Middle frontal gyrus (tissue), 1 donor: ENCODE results near the gene ADAMTS13.

Experiments
- DNase-seq: peaks from one replicate; pipeline ENCODE4 v3.0.0-alpha.2; 2015; ENCODE audit warnings: low spot score; ENCODE audit errors: extremely low spot score

ADAMTS13 gene

DNA sequence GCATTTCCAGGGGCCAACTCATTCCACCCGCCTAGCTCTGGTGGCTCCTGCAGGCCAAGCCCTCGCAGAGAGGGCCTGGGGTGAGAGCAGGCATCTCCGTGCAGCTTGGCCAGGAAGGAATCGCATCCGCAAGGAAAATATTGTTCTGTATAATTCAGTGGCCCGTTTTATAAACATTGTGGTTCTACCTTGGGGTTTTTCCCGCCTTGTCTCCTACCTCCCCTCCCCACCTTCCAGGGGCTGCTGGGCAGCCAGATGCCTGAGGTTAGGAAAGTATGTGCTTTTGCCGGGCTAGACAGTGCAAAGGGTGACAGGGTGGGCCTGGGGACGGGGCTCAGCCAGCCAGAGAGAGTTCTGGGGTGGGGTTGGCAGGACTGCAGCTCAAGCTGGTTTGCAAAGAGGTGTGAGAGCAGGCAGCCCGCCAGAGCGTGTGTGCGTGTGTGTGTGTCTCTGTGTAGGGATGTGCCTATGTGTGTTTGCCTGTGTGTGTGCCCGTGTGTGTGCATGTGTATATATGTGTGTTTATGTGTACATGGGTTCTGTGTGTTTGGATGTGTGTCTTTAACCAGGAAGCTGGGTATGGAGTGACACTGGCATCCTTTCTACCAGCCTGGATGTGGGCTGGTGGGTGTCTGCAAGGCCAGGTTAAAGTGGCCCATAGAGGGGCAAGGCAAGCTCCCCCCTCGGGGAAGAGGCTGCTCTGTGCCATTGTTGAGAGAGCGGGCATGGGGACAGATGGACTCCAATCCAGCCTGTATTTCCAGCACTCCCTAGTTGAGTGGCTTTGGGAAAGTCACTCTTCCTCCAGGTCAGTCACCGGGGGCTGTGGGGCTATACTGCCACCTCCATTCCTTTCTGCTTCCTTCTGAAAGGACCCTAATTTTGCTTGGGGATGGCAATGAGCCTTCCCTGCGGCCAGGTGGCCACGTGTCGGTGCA is 67.4 kb downstream of the ADAMTS13 start:
- no peak for DNase-seq

DNA sequence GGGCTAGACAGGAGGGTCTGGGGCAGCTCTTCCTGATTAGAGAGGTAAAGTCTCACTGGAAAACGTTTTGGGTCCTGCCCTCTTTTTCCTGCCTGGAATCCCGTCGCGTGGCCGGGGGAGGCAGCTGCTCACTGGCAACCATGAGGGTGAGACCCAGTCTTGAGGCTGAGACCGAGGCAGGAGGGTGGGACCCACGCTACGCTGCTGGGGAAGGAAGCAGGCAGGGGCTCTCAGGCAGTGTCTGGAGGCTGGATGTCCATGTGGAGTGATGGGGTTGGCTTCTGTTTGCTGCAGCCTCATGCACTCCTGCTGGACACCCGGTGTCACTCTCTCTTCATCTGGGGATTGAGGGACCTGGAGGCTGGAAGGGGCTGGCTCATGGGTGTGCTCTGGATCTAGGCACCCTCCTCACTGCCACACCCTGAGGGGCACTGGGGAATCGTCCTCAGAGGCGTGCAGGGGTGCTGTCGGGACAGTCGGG is 68.1 kb downstream of the ADAMTS13 start:
- no peak for DNase-seq

DNA sequence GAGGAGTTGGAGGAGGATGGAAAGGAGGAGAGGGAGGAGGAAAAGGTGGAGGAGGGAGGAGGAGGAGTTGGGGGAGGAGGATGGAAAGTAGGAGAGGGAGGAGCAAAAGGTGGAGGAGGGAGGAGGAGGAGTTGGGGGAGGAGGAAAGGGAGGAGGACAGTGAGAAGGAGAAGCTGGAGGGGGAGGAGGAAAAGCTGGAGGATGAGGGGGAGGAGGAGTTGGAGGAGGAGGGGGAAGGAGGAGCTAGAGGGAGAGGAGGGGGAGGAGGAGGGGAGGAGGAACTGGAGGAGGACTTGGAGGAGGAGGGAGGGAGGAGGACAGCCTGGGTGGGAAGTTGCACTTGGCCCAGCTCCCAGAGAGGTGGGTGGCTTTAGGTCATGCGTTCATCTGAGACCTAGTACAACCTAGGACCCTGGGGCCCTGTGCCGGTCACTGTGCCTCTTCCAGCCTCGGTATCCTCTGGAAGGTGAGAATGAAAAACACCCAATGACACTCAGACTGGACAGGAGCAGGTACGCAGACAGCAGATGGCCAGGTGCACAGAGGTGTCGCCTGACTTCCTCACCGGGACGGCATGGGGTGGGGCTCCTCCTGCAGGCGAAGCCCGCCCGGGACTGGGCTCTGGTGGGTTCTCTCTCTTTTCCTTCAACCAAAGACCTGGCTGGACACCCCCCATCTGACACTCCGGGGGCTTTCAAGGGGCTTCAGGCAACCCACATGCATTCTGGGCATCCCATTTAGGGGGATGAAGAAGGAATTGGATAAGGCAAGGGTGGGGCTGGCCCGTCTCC is 68.9 kb downstream of the ADAMTS13 start:
- no peak for DNase-seq

DNA sequence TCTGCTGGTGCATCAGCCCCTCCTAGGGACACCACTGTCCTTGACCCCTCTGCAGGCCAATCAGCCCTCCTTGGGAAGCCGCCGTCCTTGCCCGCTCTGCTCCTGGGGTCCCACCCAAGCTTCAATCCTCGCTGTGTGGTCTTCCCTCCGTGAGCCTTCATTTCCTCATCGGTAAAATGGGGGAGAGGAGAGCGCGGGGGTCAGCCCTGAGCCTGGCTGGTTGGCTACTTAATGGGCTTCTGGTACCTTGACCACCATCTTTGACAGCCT is 69.4 kb downstream of the ADAMTS13 start:
- DNase-seq: no peak

DNA sequence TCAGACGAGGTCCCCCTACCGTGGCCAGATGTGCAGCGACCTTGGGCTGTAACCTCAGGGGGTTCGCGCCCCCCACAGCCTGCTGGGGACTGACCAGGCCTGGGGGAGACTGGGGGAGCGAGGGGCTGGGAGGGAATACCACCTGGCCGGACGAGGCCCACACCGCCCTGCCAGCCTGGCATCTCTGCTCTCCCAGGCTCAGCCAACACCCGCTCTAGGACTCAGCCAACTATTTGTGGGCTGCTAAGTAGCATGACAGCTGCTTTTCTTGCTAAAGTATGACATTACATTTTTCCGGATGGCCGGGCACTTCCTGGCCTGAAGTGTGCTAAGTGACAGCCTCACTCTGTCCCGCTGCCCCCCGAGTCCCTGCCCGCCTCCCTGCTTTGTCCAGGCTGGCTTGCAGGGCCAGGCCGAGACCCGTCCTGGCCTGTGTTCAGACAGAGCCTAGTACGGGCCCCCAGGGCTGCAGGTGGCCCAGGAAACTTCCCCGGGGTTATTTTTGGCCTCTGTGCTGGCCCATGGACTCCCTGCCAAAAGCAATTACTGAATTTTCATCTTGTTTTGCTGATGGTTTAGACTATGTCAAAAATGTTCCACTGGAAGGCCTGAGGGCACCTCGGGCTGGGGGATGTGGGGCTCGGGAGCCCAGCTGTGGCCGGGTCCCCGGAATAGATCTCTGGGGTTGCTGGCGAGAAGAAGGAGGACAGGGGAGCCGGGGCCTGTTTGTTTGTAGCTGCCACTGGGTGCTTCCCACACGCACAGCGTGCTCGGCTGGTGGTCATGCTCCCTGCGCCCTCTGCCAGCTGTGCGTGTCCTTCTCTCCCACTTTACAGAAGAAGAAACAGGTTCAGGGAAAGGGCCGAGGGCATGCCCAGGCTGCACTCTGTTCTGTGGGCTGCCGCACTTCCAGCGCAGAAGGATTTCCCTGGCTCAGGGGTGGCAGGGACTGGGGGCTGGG is 70.2 kb downstream of the ADAMTS13 start:
- DNase-seq: no peak

DNA sequence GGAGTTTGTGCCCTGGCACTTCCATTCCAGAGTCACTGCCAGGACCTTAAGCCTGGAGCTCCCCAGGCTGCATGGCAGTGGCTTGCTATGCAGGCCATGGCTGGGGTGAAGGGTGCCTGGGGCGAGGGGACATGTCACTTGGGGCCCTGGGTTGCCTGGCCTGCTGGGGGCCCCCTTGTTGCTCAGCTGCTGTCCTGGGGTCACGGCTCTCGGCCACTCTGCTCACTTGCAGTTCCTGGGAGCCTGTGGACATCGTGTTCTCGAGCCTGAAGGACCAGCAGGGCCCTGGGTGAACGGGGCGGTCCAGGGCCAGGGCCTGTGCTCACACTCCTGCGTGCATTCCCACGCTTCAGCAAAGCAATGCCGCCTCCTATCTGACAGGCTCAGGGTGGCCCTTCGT is 71.3 kb downstream of the ADAMTS13 start:
- DNase-seq: no peak

DNA sequence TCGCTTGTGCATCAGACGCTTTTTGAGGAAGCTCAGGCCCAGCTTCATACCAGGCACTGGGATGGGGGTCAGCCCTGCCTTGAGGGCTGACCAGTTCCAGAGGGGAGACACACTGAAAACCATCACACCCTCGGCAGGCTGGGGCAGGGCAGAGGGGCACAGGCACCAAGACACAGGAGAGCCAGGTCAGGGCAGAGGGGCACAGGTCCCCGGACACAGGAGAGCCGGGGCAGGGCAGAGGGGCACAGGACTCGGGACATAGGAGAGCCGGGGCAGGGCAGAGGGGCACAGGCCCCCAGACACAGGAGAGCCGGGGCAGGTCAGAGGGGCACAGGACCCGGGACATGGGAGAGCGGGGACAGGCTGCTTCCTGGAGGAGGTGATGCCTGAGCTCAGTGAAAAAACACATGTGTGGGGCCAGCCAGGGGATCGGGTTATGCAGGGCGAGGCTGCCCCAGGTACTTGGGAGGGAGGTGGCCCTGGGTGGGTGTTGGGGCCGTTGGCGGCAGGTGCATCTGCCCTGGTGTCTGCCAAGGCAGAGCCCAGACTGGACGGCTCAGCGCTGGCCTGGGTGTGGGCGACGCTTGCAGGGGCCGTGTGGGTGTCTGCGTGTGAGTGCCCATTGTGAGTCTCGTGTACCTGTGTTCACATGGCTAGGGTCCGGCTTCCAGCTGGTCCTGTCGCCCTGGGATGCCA is 71.8 kb downstream of the ADAMTS13 start:
- no peak for DNase-seq

DNA sequence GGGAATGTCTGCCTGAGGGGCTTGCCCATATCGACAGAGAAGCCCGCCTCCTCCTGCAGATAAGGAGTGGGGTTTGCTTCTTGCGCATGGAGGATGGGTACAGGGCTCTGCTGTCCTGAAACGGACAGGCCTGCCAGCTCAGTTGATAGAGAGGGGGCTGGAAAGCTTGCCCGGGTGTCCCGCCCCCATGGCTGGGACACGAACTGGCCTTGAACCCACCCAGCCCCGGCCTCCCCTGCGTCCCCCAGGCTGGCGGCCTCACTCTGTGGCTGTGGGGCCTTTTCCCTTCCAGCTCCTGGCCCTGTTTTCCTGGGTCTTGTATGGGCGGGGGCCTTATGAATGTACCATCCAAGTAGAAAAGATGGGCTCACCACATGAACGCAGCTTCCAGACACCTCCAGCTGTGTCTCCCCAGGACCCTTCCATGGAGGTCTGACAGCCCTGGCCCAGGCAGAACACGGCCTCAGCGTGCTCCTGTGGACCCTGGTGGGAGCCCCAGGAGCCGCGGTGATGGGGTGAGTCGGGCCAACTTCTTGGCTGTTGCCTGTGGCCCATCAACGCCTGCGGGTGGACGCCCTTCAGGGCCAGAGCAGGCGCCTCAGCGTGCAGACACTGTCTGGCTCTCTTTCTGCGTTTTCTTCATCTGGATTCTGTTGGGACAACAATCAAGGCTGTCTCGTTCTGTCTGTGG is 72.6 kb downstream of the ADAMTS13 start:
- no peak for DNase-seq

DNA sequence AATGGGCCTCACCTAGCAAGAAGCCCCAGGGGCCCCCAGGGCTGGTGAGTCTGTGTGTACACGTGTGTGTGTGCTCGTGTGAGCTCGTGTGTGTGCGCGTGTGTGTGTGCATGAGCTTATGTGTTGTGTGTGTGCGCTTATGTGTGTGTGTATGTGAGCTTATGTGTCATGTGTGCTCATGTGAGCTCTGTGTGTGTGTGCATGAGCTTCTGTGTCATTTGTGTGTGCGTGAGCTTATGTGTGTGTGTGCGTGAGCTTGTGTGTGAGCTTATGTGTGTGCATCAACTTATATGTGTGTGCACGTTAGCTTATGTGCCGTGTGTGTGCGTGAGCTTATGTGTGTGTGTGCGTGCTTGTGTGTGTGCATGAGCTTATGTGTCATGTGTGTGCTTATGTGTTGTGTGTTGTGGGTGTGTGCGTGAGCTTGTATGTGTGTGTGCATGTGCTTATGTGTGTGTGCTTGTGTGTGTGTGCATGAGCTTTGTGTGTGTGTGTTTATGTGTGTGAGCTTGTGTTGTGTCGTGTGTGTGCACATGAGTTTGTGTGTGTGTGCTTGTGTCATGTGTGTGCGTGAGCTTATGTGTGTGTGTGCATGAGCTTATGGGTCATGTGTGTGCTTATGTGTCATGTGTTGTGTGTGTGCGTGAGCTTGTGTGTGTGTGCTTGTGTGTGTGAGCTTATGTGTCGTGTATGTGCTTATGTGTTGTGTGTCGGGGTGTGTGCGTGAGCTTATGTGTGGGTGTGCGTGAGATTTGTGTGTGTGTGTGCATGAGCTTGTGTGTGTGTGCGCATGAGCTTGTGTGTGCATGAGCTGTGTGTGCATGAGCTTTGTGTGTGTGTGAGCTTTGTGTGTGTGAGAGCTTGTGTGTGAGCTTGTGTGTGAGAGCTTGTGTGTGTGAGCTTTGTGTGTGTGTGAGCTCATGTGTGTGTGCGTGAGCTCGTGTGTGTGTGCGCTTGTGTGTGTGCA is 73.4 kb downstream of the ADAMTS13 start:
- no peak for DNase-seq

DNA sequence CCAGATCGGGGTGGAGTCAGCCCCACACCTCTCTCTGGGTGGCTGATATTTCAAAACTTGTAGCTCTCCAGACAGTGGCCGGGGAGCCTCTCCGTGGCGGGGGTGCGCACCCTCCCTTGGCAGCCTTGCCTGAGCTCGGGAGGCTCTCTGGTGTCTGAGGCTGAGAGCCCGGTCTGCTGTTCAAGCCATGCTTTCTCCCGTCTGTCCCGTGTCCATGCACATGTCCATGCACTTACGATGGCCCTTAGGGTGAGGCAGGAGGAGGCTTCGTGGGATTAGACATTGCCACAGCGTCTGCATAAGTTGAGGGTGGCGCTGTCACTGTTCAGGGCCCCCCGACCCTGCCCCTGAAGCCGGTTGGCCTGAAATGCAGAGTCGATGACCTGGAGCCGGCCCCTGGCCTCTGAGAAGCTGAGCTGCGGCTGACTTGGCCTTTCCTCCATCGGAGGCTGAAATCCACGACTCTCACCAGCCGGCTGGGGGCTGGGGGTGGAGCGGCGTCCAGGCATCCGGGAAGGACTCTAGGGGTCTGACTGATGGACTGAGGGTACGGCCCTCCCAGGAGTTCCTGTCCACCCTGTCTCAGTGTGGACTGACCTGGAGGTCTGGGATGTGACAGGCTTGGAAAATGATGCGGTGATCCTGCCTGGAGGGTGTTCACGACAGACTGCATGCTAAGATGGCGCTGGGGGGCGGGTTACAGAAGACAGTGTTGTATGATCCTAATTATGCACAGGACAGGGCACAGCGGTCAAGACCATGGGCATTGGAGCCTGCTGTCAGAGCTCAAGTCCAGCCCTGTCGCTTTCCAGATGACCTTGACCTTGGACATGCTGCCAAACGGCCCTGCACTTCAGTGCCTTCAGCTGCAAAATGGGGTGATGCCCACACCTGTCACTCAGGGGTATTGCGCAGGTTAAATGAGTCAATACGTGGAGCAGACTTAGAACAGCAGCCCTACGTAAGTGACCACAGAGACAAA is 75.0 kb downstream of the ADAMTS13 start:
- DNase-seq: no peak

DNA sequence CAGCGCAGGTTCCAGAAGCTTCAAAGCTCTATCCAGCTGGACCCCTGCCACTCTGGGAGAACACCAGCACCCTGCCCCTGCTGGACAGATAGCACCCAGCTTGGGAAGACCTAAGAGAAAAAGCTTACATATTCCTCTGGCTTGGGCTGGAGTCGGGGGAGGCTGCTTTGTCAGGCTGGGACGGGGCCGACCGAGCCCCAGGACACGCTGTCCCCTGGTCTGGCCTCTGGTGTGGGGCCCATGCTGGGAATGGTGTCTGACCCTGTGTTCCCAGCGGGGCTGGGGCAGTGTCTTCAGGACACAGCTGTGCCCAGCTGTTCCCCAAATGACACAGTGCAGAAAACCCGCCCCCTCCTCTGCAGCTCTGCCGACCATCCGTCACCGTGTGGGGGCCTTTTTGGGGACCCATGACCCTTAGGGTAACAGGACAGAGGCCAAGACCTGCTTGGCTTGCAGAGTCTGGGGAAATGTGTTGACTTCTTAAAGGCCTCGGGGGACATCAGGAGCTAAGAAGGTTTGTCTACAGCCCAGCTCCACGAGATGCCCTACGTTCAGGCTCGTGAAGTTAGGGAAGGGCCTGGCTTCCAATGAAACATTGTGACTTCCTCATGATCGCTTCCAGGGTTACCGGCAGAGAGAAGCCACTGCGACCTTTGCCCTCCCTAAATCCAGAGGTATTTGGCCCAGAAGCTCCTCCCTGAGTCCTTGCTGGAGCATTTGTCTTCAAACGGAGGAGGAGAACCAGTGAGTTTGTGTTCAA is 77.1 kb downstream of the ADAMTS13 start:
- no peak for DNase-seq

DNA sequence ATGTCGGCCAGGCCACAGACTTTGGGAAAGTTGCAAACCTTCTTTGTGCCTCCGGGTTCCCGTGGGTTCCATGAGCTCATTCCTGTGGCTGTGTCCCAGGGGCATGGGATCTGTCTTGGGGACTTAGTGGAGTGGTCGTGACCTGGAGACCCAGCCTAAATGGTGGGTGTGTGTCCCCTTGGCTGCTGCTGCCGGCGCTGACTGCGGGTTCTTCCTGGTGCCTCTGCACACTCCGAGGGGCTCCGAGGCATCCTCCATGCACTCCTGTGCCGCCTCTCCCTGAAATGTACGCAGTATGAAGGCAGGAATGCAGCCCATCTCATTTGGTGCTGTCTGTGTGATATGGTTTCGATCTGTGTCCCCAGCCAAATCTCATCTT is 77.7 kb downstream of the ADAMTS13 start:
- no peak for DNase-seq

DNA sequence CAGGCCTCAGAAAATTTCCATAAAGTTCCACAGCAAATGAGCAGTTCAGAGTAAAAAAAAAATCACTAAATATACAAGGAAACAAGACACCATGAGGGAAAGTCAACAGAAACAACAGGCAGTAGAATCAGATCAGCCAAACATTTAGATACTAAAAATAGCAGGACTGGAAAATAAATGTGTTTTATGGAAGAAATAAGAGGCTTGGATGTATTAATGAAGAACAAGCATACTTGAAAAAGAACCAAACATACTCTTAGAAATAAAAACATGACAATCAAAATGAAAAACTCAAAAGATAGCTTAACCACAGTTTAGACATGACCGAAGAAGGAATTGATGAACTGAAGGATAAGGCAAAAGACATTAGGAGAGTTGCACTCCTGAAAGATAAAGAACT is 79.9 kb downstream of the ADAMTS13 start:
- no peak for DNase-seq

DNA sequence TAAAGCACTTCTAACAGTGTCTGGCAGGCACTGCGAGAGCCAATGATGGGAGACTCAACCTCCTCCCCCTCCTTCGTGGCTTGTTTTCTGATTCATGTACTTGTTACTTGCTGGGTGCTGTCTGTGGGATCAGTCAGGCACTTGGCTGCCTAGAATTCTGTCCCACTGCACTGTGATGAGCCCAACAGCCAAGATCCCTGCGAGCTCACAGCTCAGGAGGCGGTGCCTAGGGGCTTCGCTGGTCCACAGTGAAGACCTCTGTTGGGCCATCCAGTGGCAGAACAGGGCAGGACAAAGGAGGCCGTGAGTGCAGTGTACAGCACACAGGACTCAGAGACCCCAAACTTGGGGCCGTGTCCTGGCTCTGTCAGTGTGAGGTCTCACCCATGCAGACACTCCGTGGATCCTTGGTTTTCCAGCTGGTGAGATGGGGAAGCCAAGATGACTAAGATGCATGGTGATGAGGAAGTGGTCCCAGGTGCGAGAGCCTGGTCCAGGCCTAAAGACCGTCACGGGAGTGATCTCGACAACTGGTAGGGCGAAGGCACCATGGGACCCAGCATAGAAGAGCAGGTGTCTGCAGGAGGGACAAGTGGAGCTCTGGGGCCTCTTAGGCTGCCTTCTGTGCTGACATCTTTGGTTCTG is 83.1 kb downstream of the ADAMTS13 start:
- DNase-seq: no peak

DNA sequence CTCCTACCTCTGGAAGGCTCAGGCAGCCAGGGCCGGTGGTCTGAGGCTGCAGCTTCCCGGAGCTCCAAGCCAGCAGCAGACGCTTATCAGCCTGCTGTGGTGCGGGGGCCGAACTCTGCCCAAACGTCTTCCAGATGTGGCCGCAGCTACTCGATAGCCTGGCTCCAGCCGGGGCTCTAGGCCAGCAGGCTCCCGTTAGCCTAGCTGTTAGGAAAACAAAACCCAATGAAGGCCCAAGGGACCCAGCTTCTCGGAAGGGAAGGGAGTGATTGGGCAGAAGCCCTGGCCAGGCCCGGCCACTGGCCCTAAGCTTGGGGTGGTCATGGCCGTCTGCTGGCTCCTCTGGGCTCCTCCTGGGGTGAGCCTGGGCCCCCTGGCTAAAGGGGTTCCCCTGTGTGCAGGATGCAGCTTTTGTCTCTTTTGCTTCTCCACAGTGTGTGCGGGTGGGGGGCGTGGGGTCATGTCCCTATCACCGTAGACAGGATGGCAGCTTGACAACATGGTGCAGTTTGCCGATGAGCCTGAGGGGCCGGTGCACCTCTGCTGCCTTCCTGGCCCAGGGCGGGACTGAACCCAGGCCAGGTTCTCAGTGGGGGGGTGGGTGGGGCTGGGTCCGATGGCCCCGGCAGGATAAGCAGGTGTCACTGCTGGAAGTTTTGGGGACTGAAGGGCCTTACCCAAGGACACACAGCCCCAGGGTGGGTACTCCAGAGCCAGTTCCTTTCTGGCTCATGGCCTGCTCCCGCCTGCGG is 83.9 kb downstream of the ADAMTS13 start:
- DNase-seq: no peak

DNA sequence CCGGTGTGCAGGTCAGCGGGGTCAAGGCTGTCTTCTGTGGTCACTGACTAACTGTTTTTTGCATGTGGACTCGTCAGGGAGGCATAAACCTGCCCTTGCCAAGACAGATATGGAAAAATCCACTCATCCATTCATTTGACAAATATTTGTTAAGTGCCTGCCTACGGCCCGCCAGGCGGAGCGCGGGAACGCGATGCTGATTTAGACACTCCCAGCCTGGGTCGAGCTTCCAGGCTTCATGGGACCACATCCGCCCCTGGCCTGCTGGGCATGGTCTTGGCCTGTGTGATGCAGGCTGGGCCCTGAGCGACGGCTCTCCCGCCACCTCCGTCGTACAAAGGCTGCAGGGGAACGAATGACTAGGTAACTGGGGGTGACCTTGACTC is 84.5 kb downstream of the ADAMTS13 start:
- no peak for DNase-seq
